SU-DHL-6 (cell line): ENCODE results near the gene ABCB8.

Experiments
- EZH2phosphoT487 ChIP-seq: fragments of 200-600 bp; sonication (generic), shearing (Covaris generic); conservative IDR thresholded peaks from 2 replicates; pipeline ENCODE4 v1.6.1; 2018; ENCODE audit warnings: mild to moderate bottlenecking, antibody characterized with exemption, low read length, moderate library complexity, mixed read lengths
- TF ChIP-seq, protein P1 (sequence below): fragments of 200-600 bp; sonication (generic); IDR thresholded peaks from one replicate; pipeline ENCODE4 v1.5.1; 2017; ENCODE audit warnings: antibody characterized with exemption, mild to moderate bottlenecking, low read length, moderate library complexity; ENCODE audit not compliant: insufficient read depth, poor library complexity, severe bottlenecking

DNA sequence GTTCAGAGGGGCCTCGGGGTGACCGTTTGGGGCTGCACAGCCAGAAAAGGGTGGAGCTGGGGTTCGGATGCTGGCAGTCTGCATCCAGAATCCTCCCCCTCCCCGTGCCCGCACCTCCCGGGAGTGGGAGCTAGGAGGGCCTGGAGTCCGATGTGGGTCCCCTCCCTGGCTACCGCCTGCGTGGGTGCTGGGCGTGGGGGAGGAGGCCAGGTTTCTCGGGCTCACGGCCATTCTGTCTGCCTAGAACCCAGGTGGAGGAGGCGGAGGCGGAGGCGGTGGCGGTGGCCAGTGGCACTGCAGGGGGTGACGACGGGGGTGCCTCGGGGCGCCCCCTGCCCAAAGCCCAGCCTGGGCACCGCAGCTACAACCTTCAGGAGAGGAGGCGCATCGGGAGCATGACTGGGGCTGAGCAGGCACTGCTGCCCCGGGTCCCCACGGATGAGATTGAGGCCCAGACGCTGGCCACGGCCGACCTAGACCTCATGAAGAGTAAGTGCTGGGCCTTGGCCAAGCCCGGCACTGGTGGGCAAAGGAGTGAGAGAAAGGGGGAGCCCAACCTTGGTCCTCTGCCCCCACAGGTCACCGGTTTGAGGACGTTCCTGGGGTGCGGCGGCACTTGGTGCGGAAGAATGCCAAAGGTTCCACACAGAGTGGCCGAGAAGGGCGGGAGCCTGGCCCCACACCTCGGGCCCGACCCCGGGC, 38.2 kb downstream of the ABCB8 start:
- TF ChIP-seq, protein P1, sequence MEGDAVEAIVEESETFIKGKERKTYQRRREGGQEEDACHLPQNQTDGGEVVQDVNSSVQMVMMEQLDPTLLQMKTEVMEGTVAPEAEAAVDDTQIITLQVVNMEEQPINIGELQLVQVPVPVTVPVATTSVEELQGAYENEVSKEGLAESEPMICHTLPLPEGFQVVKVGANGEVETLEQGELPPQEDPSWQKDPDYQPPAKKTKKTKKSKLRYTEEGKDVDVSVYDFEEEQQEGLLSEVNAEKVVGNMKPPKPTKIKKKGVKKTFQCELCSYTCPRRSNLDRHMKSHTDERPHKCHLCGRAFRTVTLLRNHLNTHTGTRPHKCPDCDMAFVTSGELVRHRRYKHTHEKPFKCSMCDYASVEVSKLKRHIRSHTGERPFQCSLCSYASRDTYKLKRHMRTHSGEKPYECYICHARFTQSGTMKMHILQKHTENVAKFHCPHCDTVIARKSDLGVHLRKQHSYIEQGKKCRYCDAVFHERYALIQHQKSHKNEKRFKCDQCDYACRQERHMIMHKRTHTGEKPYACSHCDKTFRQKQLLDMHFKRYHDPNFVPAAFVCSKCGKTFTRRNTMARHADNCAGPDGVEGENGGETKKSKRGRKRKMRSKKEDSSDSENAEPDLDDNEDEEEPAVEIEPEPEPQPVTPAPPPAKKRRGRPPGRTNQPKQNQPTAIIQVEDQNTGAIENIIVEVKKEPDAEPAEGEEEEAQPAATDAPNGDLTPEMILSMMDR: no peak
- TF ChIP-seq EZH2phosphoT487: no peak
